GM12873 (cell line): ENCODE measurements around the gene SLC26A6.

Experiments used
- TF ChIP-seq, protein P1 (sequence below): IDR thresholded peaks from 2 replicates; pipeline ENCODE4 v1.5.1; 2012; ENCODE audit warnings: low read depth, mild to moderate bottlenecking, moderate library complexity, low read length, control low read depth; ENCODE audit not compliant: insufficient read depth; ENCODE audit errors: missing control alignments

Gene SLC26A6

DNA sequence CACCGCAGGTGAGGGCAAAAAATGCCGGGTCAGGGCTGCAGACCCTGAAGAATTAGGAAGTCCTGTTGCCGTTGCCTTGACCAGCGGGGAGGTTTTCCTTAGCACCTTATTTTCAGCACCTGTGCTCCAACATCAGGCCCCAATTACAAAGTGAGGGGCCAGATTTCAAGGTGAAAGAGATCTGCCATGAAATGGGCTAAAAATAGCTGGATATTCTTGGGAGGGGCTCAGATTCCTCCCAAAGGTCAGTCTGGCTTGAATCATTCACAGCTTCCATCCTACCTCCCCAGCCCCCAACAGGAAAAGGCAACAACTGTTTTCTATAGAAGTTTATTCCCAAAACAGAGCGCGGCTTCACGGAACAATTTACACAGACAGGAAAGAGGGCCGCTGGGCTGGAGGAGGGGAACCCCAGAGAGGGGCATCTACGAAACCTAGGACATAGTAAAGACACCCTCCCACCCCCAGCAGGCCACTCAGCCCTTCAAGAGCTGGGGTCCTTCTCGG is 941 bp upstream of the SLC26A6 start:
- TF ChIP-seq, protein P1, sequence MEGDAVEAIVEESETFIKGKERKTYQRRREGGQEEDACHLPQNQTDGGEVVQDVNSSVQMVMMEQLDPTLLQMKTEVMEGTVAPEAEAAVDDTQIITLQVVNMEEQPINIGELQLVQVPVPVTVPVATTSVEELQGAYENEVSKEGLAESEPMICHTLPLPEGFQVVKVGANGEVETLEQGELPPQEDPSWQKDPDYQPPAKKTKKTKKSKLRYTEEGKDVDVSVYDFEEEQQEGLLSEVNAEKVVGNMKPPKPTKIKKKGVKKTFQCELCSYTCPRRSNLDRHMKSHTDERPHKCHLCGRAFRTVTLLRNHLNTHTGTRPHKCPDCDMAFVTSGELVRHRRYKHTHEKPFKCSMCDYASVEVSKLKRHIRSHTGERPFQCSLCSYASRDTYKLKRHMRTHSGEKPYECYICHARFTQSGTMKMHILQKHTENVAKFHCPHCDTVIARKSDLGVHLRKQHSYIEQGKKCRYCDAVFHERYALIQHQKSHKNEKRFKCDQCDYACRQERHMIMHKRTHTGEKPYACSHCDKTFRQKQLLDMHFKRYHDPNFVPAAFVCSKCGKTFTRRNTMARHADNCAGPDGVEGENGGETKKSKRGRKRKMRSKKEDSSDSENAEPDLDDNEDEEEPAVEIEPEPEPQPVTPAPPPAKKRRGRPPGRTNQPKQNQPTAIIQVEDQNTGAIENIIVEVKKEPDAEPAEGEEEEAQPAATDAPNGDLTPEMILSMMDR: no peak

GRCh38 chr3:48634661-48635221 is 520 bp downstream of the SLC26A6 start:
- TF ChIP-seq, protein P1: no peak

- TF ChIP-seq, protein P1: no peak
Observed at GRCh38 chr3:48633743-48634142, 1.5 kb downstream of the SLC26A6 start.

DNA sequence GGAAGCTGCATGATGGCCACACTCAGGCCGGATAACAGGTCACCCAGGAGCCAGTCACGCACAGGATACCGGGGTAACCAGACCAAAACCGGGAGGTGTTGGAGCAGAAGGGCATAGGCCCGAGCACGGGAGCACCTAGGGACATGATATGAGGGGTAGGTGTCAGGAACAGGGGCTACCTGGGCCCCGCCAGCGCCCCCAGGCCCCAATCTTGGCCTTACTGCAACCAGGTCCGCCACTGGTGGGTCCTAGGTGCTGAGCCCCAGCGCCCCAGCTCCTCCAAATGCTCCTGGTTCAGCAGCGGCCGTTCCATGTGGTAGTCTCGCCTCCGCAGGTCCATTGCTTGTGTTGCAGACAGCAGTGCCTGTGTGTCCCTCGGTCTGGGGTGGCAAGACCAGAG is 2.0 kb downstream of the SLC26A6 start:
- TF ChIP-seq, protein P1: no peak

DNA sequence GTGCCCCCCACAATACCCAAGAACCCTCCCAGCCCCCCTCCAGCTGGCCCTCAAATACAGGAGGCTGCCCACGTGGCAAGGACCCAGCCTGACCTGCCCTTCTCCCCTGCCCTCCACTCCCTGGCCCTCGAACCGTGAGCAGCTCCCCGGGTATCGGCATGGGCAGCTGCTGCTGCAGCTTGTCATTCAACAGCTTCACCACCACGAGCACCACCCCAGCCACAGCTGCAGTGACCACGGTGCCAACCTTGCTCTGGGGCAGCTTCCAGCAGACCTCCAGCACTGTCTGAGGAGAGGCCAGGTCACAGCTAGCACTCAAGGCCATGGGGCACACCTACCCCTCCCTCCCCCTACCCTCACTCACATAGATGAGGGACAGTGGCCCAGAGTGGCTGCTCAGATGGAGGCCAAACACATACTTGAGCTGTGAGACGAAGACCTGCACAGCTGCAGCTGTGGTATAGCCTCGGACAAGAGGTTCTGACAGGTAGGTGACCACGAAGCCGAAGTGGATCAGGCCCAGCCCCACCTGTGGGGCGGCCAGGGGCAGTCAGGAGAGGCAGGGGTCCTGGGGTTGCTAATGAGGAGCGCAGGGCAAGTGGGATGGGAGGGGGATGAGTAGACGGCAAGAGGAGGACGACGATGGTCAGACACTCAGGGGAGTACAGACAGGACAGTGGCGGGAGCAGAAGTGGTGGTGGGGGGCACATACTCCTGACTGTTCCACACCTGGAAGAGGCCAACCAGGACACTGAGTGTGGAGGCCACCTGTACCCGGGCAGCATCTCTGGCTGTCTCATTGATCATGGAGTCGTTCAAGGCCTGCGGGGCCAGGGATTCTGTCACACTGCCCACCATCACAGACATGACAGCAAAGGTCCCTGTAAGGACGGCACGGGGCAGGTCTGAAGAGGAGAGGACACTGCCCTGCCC is 3.5 kb downstream of the SLC26A6 start:
- TF ChIP-seq, protein P1: no peak

GRCh38 chr3:48630833-48631232 is 4.4 kb downstream of the SLC26A6 start:
- TF ChIP-seq, protein P1: no peak

DNA sequence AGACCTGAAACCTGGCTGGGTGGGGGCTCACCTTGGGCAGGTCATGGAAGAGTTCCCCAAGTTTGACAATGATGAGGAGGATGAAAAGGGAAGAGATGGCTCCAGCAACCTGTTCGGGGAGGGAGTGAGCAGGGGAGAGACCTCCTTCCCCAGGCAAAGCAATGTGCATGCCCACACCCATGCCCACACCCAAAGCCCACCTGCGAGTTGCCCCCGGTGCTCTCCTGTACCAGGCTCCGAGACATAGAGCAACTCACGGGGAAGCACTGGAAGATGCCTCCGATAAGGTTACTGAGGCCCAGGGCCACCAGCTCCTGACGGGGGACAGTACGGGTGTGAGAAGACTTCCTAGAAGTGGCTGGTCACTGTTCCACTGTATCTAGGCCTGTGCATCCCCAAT is 4.9 kb downstream of the SLC26A6 start:
- TF ChIP-seq, protein P1: no peak
